DLD1 (cell line): ENCODE data around the gene DPEP3.

ENCODE experiments used
- in situ Hi-C: cut with HindIII; loops from 2 replicates; pipeline ENCODE4 v1.10.0; 2017; ENCODE audit warnings: low sequenced_read_pairs

Gene DPEP3

GRCh38 chr16:67934306-67935100 lies 45.8 kb downstream of the DPEP3 start:
- in situ Hi-C loops = no loop called here

- in situ Hi-C loops = no loop called here
Observed at GRCh38 chr16:67933805-67934204, 46.5 kb downstream of the DPEP3 start.

- in situ Hi-C loops = no loop called here
Observed at GRCh38 chr16:67932462-67932840, 47.8 kb downstream of the DPEP3 start.

GRCh38 chr16:67931712-67932461 lies 48.4 kb downstream of the DPEP3 start, which contains the start of gene CTRL:
TSS of gene CTRL (minus strand) at chr16:67931862. CDS start at chr16:67931852, 10 bp downstream.
- in situ Hi-C loops = no loop called here

- in situ Hi-C loops = no loop called here
Observed at GRCh38 chr16:67930678-67931211, 49.6 kb downstream of the DPEP3 start.

GRCh38 chr16:67930191-67930590 lies 50.1 kb downstream of the DPEP3 start:
- in situ Hi-C loops = no loop called here

GRCh38 chr16:67928561-67929364 lies 51.5 kb downstream of the DPEP3 start:
- in situ Hi-C loops = no loop called here

- in situ Hi-C loops = no loop called here
Observed at GRCh38 chr16:67928147-67928546, 52.2 kb downstream of the DPEP3 start.

GRCh38 chr16:67927131-67927941 lies 53.0 kb downstream of the DPEP3 start:
- in situ Hi-C loops = no loop called here

GRCh38 chr16:67926181-67926750 lies 54.0 kb downstream of the DPEP3 start:
- in situ Hi-C loops = no loop called here
